A673 (cell line): ENCODE data around the gene TOMM40L. TPM values are rescaled to one million over a fixed set of nuclear protein-coding genes. Genes with fewer than 3 reads are reported as not detected.

Experiments used
- BruUV-seq: library from RNA; stranded (reverse); fragments of 400-500 nt; replicated peaks from 2 replicates; lab custom pipeline; 2021; lab: Mats Ljungman, UMichigan
- CTCF ChIA-PET: fragments of 300-600 bp; sonication (Branson Sonifier 250); formaldehyde crosslinking; loops from one replicate; lab custom pipeline; 2022; ENCODE audit warnings: antibody characterized with exemption; lab: Charles Lee
- POLR2A ChIA-PET: fragments of 300-600 bp; sonication (Branson Sonifier 250); formaldehyde crosslinking; loops from one replicate; lab custom pipeline; 2022; ENCODE audit warnings: antibody characterized with exemption; ENCODE audit not compliant: low non-redundant PET; lab: Charles Lee
- DNase-seq: peaks from one replicate; pipeline ENCODE4 v3.0.0-alpha.2; 2015; ENCODE audit warnings: low spot score
- H3K27ac ChIP-seq: fragments of 200-600 bp; sonication (generic); 2 replicates; pipeline ENCODE4 v1.5.1; 2016; ENCODE audit warnings: mixed run types, low read depth, mild to moderate bottlenecking, mixed read lengths, antibody characterized with exemption, low read length; ENCODE audit not compliant: poor library complexity, severe bottlenecking
- H3K27me3 ChIP-seq: fragments of 200-600 bp; sonication (generic); replicated peaks from 2 replicates; pipeline ENCODE4 v1.6.1; 2017; ENCODE audit warnings: mixed run types, low read depth, mild to moderate bottlenecking, mixed read lengths, antibody characterized with exemption, low read length; ENCODE audit not compliant: insufficient read depth, poor library complexity
- H3K36me3 ChIP-seq: fragments of 200-600 bp; sonication (generic); 2 replicates; pipeline ENCODE4 v1.6.1; 2016; ENCODE audit warnings: mixed run types, mild to moderate bottlenecking, mixed read lengths, antibody characterized with exemption, low read length; ENCODE audit not compliant: insufficient read depth, poor library complexity, severe bottlenecking
- H3K4me1 ChIP-seq: fragments of 200-600 bp; sonication (generic); 2 replicates; pipeline ENCODE4 v1.6.1; 2017; ENCODE audit warnings: mixed run types, mild to moderate bottlenecking, mixed read lengths, antibody characterized with exemption, low read length; ENCODE audit not compliant: insufficient read depth, poor library complexity, severe bottlenecking
- H3K4me3 ChIP-seq: fragments of 200-600 bp; sonication (generic); 2 replicates; pipeline ENCODE4 v1.5.1; 2016; ENCODE audit warnings: low read depth, mixed run types, mild to moderate bottlenecking, mixed read lengths, low read length; ENCODE audit not compliant: poor library complexity, severe bottlenecking
- H3K9me3 ChIP-seq: fragments of 200-600 bp; sonication (generic); 2 replicates; pipeline ENCODE4 v1.6.1; 2016; ENCODE audit warnings: mixed run types, low read depth, mild to moderate bottlenecking, mixed read lengths, antibody characterized with exemption, low read length; ENCODE audit not compliant: poor library complexity, severe bottlenecking
- EZH2 ChIP-seq: fragments of 200-600 bp; sonication (generic); IDR thresholded peaks from 2 replicates; pipeline ENCODE4 v1.6.1; 2017; ENCODE audit warnings: borderline replicate concordance, low read depth, mild to moderate bottlenecking, mixed read lengths, antibody characterized with exemption, low read length; ENCODE audit not compliant: poor library complexity, severe bottlenecking
- intact Hi-C: fragments of 100-400 bp; cut with micrococcal nuclease; formaldehyde crosslinking; loops from one replicate; pipeline ENCODE4 v1.10.0; 2022; ENCODE audit not compliant: unreplicated experiment
- total RNA-seq: library from RNA; stranded (reverse); gene quantifications from 2 replicates; pipeline ENCODE4 v1.2.3, GENCODE V29; 2021
- TF ChIP-seq, protein P1 (sequence below): fragments of 300-800, 200-600 bp; sonication (generic); conservative IDR thresholded peaks from 2 replicates; pipeline ENCODE4 v1.5.1; 2017; ENCODE audit warnings: low read depth, mild to moderate bottlenecking, antibody characterized with exemption, low read length, moderate library complexity, mixed read lengths

Gene TOMM40L
- total RNA-seq, 1 experiment from 2014 or later = 14.0 TPM

DNA sequence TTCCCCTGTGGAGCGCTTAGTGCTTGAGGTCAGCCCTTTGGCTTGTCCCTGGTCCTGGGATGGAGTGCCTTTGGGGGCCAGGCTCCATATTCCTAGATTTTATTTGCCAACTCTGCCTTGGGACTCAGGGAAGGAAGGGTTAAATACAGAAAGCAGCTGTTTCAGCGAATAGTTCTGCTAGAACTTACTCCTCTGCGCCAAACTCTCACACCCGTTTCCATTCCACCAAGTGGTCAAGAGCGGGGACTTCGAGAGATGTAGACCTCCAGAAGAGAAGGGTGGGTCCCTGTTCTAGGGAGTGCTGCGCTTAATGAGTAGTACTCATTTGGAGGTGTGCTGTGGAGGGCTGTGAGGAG lies 704 bp upstream of the TOMM40L start:
- Histone ChIP-seq H3K27ac (peak overlapping the region; percentile 5), H3K4me1 (peaks cover 18% of the 10 kb centered on the region), H3K4me3 (no peak overlapping the region), H3K9me3 (no peaks in the 10 kb centered on the region), H3K27me3 (no peaks in the 10 kb centered on the region), H3K36me3 (peaks cover 16% of the 10 kb centered on the region)
- ChIA-PET CTCF (interaction anchor here (0.6 to 1.7 kb wide), 17 partner anchors 14 to 157 kb away, joined by 3 to 28 read pairs (median 6); partner anchors contain the start of genes ADAMTS4, NDUFS2, PPOX and SDHC), POLR2A (interaction anchor here (0.6 kb wide), 3 partner anchors 22 to 67 kb away, joined by 3 to 12 read pairs (median 10); no protein-coding TSS in a partner anchor)
- intact Hi-C loops = loop anchor here (1.0 to 5.0 kb wide), 2 partner anchors 33 to 157 kb away; no protein-coding TSS in a partner anchor
- DNase-seq = no peak
- no peak for TF ChIP-seq EZH2
- TF ChIP-seq, protein P1, sequence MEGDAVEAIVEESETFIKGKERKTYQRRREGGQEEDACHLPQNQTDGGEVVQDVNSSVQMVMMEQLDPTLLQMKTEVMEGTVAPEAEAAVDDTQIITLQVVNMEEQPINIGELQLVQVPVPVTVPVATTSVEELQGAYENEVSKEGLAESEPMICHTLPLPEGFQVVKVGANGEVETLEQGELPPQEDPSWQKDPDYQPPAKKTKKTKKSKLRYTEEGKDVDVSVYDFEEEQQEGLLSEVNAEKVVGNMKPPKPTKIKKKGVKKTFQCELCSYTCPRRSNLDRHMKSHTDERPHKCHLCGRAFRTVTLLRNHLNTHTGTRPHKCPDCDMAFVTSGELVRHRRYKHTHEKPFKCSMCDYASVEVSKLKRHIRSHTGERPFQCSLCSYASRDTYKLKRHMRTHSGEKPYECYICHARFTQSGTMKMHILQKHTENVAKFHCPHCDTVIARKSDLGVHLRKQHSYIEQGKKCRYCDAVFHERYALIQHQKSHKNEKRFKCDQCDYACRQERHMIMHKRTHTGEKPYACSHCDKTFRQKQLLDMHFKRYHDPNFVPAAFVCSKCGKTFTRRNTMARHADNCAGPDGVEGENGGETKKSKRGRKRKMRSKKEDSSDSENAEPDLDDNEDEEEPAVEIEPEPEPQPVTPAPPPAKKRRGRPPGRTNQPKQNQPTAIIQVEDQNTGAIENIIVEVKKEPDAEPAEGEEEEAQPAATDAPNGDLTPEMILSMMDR = no peak
- BruUV-seq = no TSS peak

DNA sequence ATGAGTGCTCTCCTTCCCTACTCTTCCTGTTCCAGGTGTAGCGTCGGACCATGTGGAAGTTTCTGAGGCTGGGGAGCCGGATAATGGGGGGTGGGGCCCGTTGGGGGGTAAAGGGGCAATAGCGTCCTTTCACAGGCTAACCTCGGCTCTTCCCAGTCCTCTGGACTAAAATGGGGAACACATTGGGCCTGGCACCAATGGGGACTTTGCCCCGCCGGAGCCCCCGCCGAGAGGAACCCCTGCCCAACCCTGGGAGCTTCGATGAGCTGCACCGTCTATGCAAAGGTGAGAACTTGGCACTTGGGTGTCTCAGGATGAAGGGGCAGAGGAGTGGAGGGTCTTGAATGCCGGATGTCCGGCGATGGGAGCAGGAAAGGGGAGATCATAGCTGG lies 456 bp downstream of the TOMM40L start:
- Histone ChIP-seq H3K27ac (peak overlapping the region; percentile 68), H3K27me3 (no peaks in the 10 kb centered on the region), H3K4me3 (peak overlapping the region; percentile 78), H3K36me3 (peaks cover 16% of the 10 kb centered on the region), H3K9me3 (no peaks in the 10 kb centered on the region), H3K4me1 (peaks cover 18% of the 10 kb centered on the region)
- intact Hi-C loops = loop anchor here (5.0 kb wide), 1 partner anchor 156 kb away; no protein-coding TSS in a partner anchor
- TF ChIP-seq, protein P1 = no peak
- TF ChIP-seq EZH2 = no peak
- CTCF ChIA-PET = interaction anchor here (0.5 to 1.7 kb wide), 13 partner anchors 12 to 545 kb away, joined by 3 to 28 read pairs (median 7); partner anchors contain the start of genes ADAMTS4, KLHDC9, NDUFS2 and PPOX
- DNase-seq = no peak
- POLR2A ChIA-PET = no interaction called here
- TSS peak; percentile 40 for BruUV-seq

DNA sequence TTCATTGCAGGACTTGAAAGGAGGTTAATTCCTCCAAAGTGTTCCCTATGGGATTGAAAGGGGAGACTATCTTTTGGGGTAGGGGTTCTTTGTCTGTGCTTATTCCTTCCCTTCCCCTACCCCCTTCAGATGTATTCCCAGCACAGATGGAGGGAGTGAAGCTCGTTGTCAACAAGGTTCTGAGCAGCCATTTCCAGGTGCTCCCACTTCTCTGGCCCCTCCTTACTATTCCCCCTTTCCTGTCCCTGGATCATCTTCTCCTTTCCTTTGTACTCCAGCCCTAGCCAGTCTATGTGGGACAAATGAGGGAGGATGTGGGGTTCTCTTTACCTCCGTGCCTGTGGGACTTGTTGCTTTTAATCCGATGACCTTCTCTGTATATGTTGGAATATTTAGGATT lies 899 bp downstream of the TOMM40L start:
- ChIA-PET CTCF (no interaction called here), POLR2A (no interaction called here)
- no peak for DNase-seq
- intact Hi-C loops = loop anchor here (1.0 to 5.0 kb wide), 2 partner anchors 65 to 156 kb away; no protein-coding TSS in a partner anchor
- no TSS peak for BruUV-seq
- Histone ChIP-seq H3K9me3 (no peaks in the 10 kb centered on the region), H3K4me3 (peak overlapping the region; percentile 78), H3K27me3 (no peaks in the 10 kb centered on the region), H3K36me3 (peaks cover 16% of the 10 kb centered on the region), H3K27ac (peak overlapping the region; percentile 68), H3K4me1 (peaks cover 18% of the 10 kb centered on the region)
- no peak for TF ChIP-seq EZH2
- TF ChIP-seq, protein P1 = no peak
